ENCODE measurements around the gene TGFBR3L.

Gene TGFBR3L

GRCh38 chr19:7869453-7869909 is 45.1 kb upstream of the TGFBR3L start:
- TF ChIP-seq ZFX (IDR thresholded peaks at IDR 0.05; ENCODE audit: borderline replicate concordance) (no peak), CTCF (IDR thresholded peaks at IDR 0.05) (peak; percentile 81)
- H3K27ac ChIP-seq, result peak overlapping the region; percentile 88

GRCh38 chr19:7869910-7870511 is 44.6 kb upstream of the TGFBR3L start:
- H3K27ac ChIP-seq, result peak overlapping the region; percentile 88
- TF ChIP-seq ZFX (IDR thresholded peaks at IDR 0.05; ENCODE audit: borderline replicate concordance) (no peak), CTCF (IDR thresholded peaks at IDR 0.05) (no peak)

- TF ChIP-seq CTCF (IDR thresholded peaks at IDR 0.05) (no peak), ZFX (IDR thresholded peaks at IDR 0.05; ENCODE audit: borderline replicate concordance) (no peak)
- H3K27ac ChIP-seq, result peak overlapping the region; percentile 91
These were observed 43.8 kb upstream of the TGFBR3L start for GRCh38 chr19:7870571-7871436.

GRCh38 chr19:7871437-7872305 is 43.0 kb upstream of the TGFBR3L start:
- peak overlapping the region; percentile 91 for H3K27ac ChIP-seq
- TF ChIP-seq ZFX (IDR thresholded peaks at IDR 0.05; ENCODE audit: borderline replicate concordance), result no peak
- TF ChIP-seq CTCF (IDR thresholded peaks at IDR 0.05), result no peak

- TF ChIP-seq ZFX (IDR thresholded peaks at IDR 0.05; ENCODE audit: borderline replicate concordance) (no peak), CTCF (IDR thresholded peaks at IDR 0.05) (no peak)
- peak overlapping the region; percentile 91 for H3K27ac ChIP-seq
These were observed 42.1 kb upstream of the TGFBR3L start for GRCh38 chr19:7872306-7873204.

- TF ChIP-seq ZFX (IDR thresholded peaks at IDR 0.05; ENCODE audit: borderline replicate concordance), result no peak
- H3K27ac ChIP-seq, result peak overlapping the region; percentile 91
These were observed 41.1 kb upstream of the TGFBR3L start for GRCh38 chr19:7873304-7874075.

Data from 22Rv1 (cell line).